ENCODE results near the gene LINGO4.

LINGO4 gene

GRCh38 chr1:151834239-151834638, 29.0 kb upstream of the LINGO4 start:
- no peak for DNase-seq (ENCODE audit: low read depth)

GRCh38 chr1:151833172-151833900, 28.1 kb upstream of the LINGO4 start:
- no peak for DNase-seq (ENCODE audit: low read depth)

- no peak for DNase-seq (ENCODE audit: low read depth)
These were observed 27.2 kb upstream of the LINGO4 start for GRCh38 chr1:151832318-151832980.

GRCh38 chr1:151831605-151832004, 26.4 kb upstream of the LINGO4 start, which contains the start of gene RORC:
Gene RORC, minus strand, starts transcription at chr1:151831802. Its CDS starts 38 bp downstream, at chr1:151831764.
- no peak for DNase-seq (ENCODE audit: low read depth)

- DNase-seq (ENCODE audit: low read depth) = no peak
These were observed 26.0 kb upstream of the LINGO4 start for GRCh38 chr1:151831256-151831591.

- DNase-seq (ENCODE audit: low read depth) = no peak
These were observed 24.8 kb upstream of the LINGO4 start for GRCh38 chr1:151830055-151830454.

GRCh38 chr1:151829352-151830046, 24.3 kb upstream of the LINGO4 start:
- no peak for DNase-seq (ENCODE audit: low read depth)

GRCh38 chr1:151828921-151829320, 23.7 kb upstream of the LINGO4 start:
- DNase-seq (ENCODE audit: low read depth) = no peak

- no peak for DNase-seq (ENCODE audit: low read depth)
These were observed 22.6 kb upstream of the LINGO4 start for GRCh38 chr1:151827853-151828252.

- no peak for DNase-seq (ENCODE audit: low read depth)
These were observed 20.8 kb upstream of the LINGO4 start for GRCh38 chr1:151825751-151826660.

- DNase-seq (ENCODE audit: low read depth) = no peak
These were observed 20.0 kb upstream of the LINGO4 start for GRCh38 chr1:151825204-151825603.

GRCh38 chr1:151823175-151823574, 18.0 kb upstream of the LINGO4 start:
- DNase-seq (ENCODE audit: low read depth) = no peak

GRCh38 chr1:151822404-151822803, 17.2 kb upstream of the LINGO4 start:
- DNase-seq (ENCODE audit: low read depth) = no peak

GRCh38 chr1:151820940-151821339, 15.7 kb upstream of the LINGO4 start:
- no peak for DNase-seq (ENCODE audit: low read depth)

- no peak for DNase-seq (ENCODE audit: low read depth)
These were observed 14.9 kb upstream of the LINGO4 start for GRCh38 chr1:151819976-151820623.

GRCh38 chr1:151819227-151819835, 14.1 kb upstream of the LINGO4 start:
- no peak for DNase-seq (ENCODE audit: low read depth)

- no peak for DNase-seq (ENCODE audit: low read depth)
These were observed 12.1 kb upstream of the LINGO4 start for GRCh38 chr1:151817353-151817730.

- no peak for DNase-seq (ENCODE audit: low read depth)
These were observed 11.5 kb upstream of the LINGO4 start for GRCh38 chr1:151816548-151817352.

- no peak for DNase-seq (ENCODE audit: low read depth)
These were observed 10.6 kb upstream of the LINGO4 start for GRCh38 chr1:151815716-151816327.

All from activated gamma-delta T cell treated with anti-CD3 and anti-CD28 coated beads, Interleukin-2, amount 50 U/mL, for 16 hours (primary cell).